Effector CD8-positive, alpha-beta T cell (primary cell): ENCODE results near the gene GATC.

Experiments
- DNase-seq: peaks from one replicate; lab custom pipeline; 2025; lab: John Stamatoyannopoulos, UW

Gene GATC

DNA sequence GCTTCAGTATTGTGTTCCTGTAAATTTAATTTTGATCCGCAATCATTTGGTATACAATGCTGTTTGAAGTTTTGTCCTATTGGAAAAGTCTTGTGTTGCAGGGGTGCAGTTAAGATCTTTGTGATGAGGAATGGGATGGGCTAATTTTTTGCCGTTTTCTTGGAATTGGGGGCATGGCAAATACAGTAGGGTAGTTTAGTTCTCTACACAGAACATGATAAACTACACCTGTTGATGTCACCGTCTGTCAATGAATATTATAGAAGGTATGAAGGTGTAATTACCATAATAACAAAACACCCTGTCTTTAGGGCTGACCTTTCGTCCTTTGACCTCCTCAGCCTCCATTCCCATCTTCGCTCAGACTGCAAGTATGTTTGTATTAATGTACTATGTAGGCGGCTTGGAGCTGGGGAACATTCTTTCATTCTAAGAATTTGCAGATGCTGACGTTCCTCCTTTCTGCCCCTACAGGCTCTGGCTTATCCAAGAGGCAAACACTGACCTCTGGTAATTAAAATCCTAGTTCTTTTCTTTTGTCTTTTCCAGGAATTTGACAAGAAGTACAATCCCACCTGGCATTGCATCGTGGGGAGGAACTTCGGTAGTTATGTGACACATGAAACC is 51.4 kb downstream of the GATC start:
- no peak for DNase-seq

DNA sequence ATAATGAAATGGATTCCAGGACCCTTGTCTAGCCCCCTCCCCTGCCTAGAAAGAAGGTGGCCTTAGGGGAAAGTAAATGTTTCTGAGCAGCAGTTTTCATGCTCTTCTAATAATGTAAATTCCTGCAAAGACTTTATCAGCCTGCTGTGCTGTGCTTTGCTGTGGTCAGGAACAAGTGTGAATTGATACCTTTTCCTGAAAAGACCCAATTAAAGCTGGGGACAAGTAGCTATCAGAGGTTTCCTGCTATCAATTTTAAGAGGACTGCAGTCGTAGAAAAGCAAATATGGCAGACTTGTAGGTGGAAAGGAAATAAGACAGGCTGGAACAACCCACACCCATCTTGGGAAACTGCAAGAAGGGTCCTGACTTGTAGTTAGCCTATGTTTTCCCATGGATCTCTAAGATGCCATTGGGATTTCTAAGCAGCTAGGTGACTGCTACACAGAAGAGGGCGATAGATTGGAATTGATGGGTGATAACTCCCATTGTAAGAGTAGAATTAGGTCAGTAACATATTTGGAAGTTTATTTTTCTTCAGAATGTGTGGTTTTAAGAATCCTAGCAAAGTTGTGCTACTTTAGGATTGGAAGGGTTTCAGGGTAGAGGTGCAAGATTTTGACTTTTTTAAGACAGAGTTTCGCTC is 52.7 kb downstream of the GATC start:
- DNase-seq, result no peak

DNA sequence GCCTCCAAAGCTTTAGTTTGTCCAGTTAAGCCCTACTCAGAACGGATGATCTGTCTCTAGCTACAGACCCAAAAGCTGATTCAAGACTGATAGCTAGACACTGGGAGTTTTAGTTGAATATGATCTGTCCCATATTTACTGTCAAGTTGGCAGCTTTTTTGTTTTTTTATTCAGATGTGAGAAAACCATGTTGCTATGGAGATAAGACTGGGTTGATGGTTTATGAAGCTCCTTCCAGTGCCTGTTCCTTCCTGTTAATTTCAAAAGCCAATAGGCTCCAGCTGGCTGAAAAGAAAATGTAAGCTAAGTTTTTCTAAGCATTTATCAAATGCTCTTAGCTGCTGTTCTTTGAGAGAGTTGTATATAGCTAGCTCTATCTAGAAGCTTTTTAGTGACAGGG is 54.3 kb downstream of the GATC start:
- DNase-seq, result no peak

DNA sequence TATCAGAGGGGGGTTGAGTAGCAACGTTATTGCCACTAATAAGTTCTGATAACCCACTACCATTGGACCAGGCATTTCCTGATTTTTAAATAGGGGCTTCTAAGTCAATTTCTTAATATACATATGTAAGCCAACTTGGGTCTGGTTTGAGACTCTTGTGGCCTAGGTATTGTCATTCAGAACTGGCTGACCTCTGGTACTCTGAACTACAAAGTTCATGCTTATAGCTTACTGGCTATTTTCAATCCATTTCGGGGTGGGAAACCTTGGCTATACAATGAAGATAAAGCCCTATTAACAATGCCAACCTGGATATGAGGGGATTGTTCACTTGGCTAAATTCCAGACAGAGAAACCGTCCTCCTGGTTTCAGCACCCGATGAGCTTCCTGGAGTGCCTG is 58.3 kb downstream of the GATC start:
- no peak for DNase-seq

DNA sequence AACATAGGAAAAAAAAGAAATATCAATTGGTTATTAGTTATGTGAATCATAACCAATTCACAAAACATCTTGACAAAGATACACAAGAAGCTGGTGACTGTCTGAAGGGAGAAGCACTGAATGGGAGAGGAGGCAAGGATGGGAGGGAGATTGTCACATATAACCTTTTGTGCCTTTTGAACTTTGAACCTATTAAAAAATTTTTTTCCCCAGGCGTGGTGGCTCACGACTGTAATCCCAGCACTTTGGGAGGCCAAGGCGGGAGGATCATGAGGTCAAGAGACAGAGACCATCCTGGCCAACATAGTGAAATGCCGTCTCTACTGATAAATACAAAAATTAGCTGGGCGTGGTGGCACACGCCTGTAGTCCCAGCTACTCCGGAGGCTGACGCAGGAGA is 62.3 kb downstream of the GATC start:
- no peak for DNase-seq
